Keratinocyte (primary cell): ENCODE measurements around the gene ATP1A1. TPM values are rescaled to one million over a fixed set of nuclear protein-coding genes. Genes with fewer than 3 reads are reported as not detected.

ENCODE experiments used
- DNase-seq: peaks from one replicate; pipeline ENCODE4 v3.0.0-alpha.2; 2011; ENCODE audit warnings: low read depth, missing footprints, low spot score
- FAIRE-seq: peaks from 2 replicates; lab custom pipeline; 2011; peaks lifted over from hg19 to GRCh38; lab: Jason Lieb, UNC
- H2AFZ ChIP-seq: 2 replicates; pipeline ENCODE4 v1.6.0; 2012; ENCODE audit warnings: low read length, control low read depth, inconsistent platforms; ENCODE audit not compliant: control insufficient read depth
- H3K27ac ChIP-seq: 2 replicates; pipeline ENCODE4 v1.5.1; 2011; ENCODE audit warnings: low read length; ENCODE audit not compliant: control insufficient read depth, insufficient read depth
- H3K27me3 ChIP-seq: 3 replicates; pipeline ENCODE4 v1.6.0; 2011; ENCODE audit warnings: low read length; ENCODE audit not compliant: control insufficient read depth, insufficient read depth; ENCODE audit errors: extremely low read depth
- H3K36me3 ChIP-seq, 2 experiments: 2 replicates in 1 of 2; 3 replicates in 1 of 2; pipeline ENCODE4 v1.5.1; 2011; ENCODE audit warnings: low read length in 2 of 2, mild to moderate bottlenecking in 1 of 2; ENCODE audit not compliant: control insufficient read depth in 2 of 2, insufficient read depth in 2 of 2; ENCODE audit errors: extremely low read depth in 1 of 2
- H3K4me1 ChIP-seq: 3 replicates; pipeline ENCODE4 v1.5.1; 2011; ENCODE audit warnings: low read length; ENCODE audit not compliant: control insufficient read depth, insufficient read depth; ENCODE audit errors: extremely low read depth
- H3K4me2 ChIP-seq: 3 replicates; pipeline ENCODE4 v1.6.0; 2011; ENCODE audit warnings: low read depth, low read length; ENCODE audit not compliant: control insufficient read depth, insufficient read depth; ENCODE audit errors: extremely low read depth
- H3K4me3 ChIP-seq, 3 experiments: fragments of 200-600 bp in 1 of 3; sonication (generic) in 1 of 3; 2 replicates in 2 of 3; 3 replicates in 1 of 3; pipeline ENCODE4 v1.5.1; 2011 to 2016; ENCODE audit warnings: low read length in 3 of 3, mild to moderate bottlenecking in 3 of 3, control low read depth in 2 of 3, inconsistent platforms in 1 of 3, low read depth in 1 of 3, mixed read lengths in 1 of 3, mixed run types in 1 of 3, moderate library complexity in 1 of 3; ENCODE audit not compliant: control insufficient read depth in 2 of 3, insufficient read depth in 2 of 3; ENCODE audit errors: extremely low read depth in 1 of 3
- H3K79me2 ChIP-seq: 2 replicates; pipeline ENCODE4 v1.6.0; 2012; ENCODE audit warnings: low read length; ENCODE audit not compliant: control insufficient read depth, insufficient read depth
- H3K9ac ChIP-seq: 3 replicates; pipeline ENCODE4 v1.6.0; 2011; ENCODE audit warnings: low read length; ENCODE audit not compliant: control insufficient read depth, insufficient read depth; ENCODE audit errors: extremely low read depth
- H3K9me1 ChIP-seq: 3 replicates; pipeline ENCODE4 v1.6.0; 2011; ENCODE audit warnings: low read length; ENCODE audit not compliant: control insufficient read depth, insufficient read depth; ENCODE audit errors: extremely low read depth
- H3K9me3 ChIP-seq: 2 replicates; pipeline ENCODE4 v1.5.1; 2012; ENCODE audit warnings: low read depth, low read length; ENCODE audit not compliant: control insufficient read depth
- H4K20me1 ChIP-seq: 3 replicates; pipeline ENCODE4 v1.6.0; 2011; ENCODE audit warnings: low read length; ENCODE audit not compliant: control insufficient read depth, insufficient read depth; ENCODE audit errors: extremely low read depth
- EZH2 ChIP-seq: IDR thresholded peaks from one replicate; pipeline ENCODE4 v1.6.1; 2012; ENCODE audit warnings: inconsistent platforms, mild to moderate bottlenecking, low read length, moderate library complexity
- dilution Hi-C: fragments of 300-500 bp; cut with MboI; formaldehyde crosslinking; loops from one replicate; pipeline ENCODE4 v1.7.0; 2020; ENCODE audit warnings: low sequenced_read_pairs; ENCODE audit not compliant: extremely low pct_ligation_motif_present
- polyA plus RNA-seq, 5 experiments: library from polyadenylated mRNA; depleted of rRNA in 3 of 5; stranded (reverse) in 3 of 5; stranded (forward) in 1 of 5; unstranded in 1 of 5; fragments of >200 nt; gene quantifications; 1 replicate in 1 of 5; 2 replicates in 3 of 5; 3 replicates in 1 of 5; pipeline versions ENCODE4 v1.2.1 to v1.2.3, GENCODE V29; 2011 to 2012; ENCODE audit warnings: missing spikeins in 2 of 5, low read depth in 1 of 5, low replicate concordance in 1 of 5
- TF ChIP-seq, protein P1 (sequence below), 3 experiments: IDR thresholded peaks in 1 of 3; conservative IDR thresholded peaks in 1 of 3; optimal IDR thresholded peaks in 1 of 3; 2 replicates in 2 of 3; 3 replicates in 1 of 3; pipeline versions ENCODE3 to v1.5.1; 2011; ENCODE audit warnings: low read length in 3 of 3, mild to moderate bottlenecking in 3 of 3, moderate library complexity in 2 of 3, control low read depth in 1 of 3, inconsistent platforms in 1 of 3; ENCODE audit not compliant: insufficient read depth in 2 of 3; ENCODE audit errors: extremely low read depth in 1 of 3

Gene ATP1A1
- polyA plus RNA-seq, 1 donor (not counting 4 experiments of a cell fraction or from before 2014, with no cell fraction given) = 357 TPM

DNA sequence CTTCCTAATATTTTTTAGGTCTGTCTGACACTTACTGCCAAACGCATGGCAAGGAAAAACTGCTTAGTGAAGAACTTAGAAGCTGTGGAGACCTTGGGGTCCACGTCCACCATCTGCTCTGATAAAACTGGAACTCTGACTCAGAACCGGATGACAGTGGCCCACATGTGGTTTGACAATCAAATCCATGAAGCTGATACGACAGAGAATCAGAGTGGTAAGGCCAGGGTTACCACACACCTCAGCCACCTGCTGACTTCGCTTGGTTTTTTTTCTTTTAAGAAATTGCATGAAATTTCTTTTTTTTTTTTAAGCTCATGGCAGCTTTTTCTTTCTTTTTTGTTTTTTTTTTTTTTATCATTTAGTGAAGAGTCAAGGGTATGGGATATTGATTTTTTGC, 17.2 kb downstream of the ATP1A1 start:
- Histone ChIP-seq H3K4me2 (no peak overlapping the region), H3K27me3 (no peaks in the 10 kb centered on the region), H3K9me3 (no peaks in the 10 kb centered on the region), H3K4me1 (peaks cover 8% of the 10 kb centered on the region), H3K4me3 (no peak overlapping the region), H3K27ac (no peak overlapping the region), H3K9me1 (no peaks in the 10 kb centered on the region), H3K9ac (no peak overlapping the region), H2AFZ (no peak overlapping the region), H4K20me1 (no peaks in the 10 kb centered on the region), H3K79me2 (no peaks in the 10 kb centered on the region), H3K36me3 (peaks cover 41 to 62% of the 10 kb centered on the region in 2 experiments)
- dilution Hi-C loops = no loop called here
- DNase-seq (no peak), FAIRE-seq (no peak)
- TF ChIP-seq EZH2 = no peak
- TF ChIP-seq, protein P1, sequence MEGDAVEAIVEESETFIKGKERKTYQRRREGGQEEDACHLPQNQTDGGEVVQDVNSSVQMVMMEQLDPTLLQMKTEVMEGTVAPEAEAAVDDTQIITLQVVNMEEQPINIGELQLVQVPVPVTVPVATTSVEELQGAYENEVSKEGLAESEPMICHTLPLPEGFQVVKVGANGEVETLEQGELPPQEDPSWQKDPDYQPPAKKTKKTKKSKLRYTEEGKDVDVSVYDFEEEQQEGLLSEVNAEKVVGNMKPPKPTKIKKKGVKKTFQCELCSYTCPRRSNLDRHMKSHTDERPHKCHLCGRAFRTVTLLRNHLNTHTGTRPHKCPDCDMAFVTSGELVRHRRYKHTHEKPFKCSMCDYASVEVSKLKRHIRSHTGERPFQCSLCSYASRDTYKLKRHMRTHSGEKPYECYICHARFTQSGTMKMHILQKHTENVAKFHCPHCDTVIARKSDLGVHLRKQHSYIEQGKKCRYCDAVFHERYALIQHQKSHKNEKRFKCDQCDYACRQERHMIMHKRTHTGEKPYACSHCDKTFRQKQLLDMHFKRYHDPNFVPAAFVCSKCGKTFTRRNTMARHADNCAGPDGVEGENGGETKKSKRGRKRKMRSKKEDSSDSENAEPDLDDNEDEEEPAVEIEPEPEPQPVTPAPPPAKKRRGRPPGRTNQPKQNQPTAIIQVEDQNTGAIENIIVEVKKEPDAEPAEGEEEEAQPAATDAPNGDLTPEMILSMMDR (optimal IDR thresholded peaks at IDR 0.05 in 1 of 3, IDR thresholded peaks at IDR 0.05 in 1 of 3, conservative IDR thresholded peaks at IDR 0.05 in 1 of 3; ENCODE audit: extremely low read depth in 1 of 3, insufficient read depth in 2 of 3, low read length in 3 of 3) = no peak

DNA sequence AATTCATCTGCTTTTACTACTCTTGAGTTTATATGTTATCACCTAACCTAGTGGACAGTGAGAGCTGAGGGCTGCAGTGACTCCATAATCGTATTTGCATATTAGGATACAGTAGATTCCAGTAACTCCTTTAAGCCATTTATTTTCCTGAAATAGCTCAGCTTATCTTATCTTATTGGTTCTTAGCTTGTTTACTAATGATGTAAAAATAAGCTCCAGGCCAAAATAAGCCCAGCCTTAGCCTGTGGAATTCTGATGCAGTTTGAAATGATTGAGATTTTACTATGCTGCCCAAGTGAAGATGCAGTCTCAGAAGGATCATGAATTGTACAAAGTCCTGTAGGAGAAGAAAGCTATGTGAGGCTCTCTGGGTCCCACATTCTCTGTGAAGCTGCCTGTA, 18.1 kb downstream of the ATP1A1 start:
- Histone ChIP-seq H3K9me3 (no peaks in the 10 kb centered on the region), H4K20me1 (no peaks in the 10 kb centered on the region), H3K9ac (no peak overlapping the region), H3K4me3 (no peak overlapping the region), H3K79me2 (no peaks in the 10 kb centered on the region), H3K4me2 (no peak overlapping the region), H2AFZ (no peak overlapping the region), H3K27me3 (no peaks in the 10 kb centered on the region), H3K27ac (no peak overlapping the region), H3K9me1 (no peaks in the 10 kb centered on the region), H3K4me1 (peaks cover 8% of the 10 kb centered on the region), H3K36me3 (peaks cover 36 to 57% of the 10 kb centered on the region in 2 experiments)
- DNase-seq (no peak), FAIRE-seq (no peak)
- dilution Hi-C loops = no loop called here
- no peak for TF ChIP-seq EZH2
